Karpas-422 (cell line): ENCODE data around the gene TCP11. TPM values are rescaled to one million over a fixed set of nuclear protein-coding genes. Genes with fewer than 3 reads are reported as not detected.

Experiments used
- DNase-seq: peaks from one replicate; pipeline ENCODE4 v3.0.0-alpha.2; 2015
- H2AFZ ChIP-seq: fragments of 200-600 bp; sonication (generic); 2 replicates; pipeline ENCODE4 v1.6.1; 2014; ENCODE audit warnings: antibody characterized with exemption, low read length, mixed read lengths
- H3K27ac ChIP-seq: fragments of 200-600 bp; sonication (generic); 2 replicates; pipeline ENCODE4 v1.5.1; 2014; ENCODE audit warnings: mild to moderate bottlenecking, low read length, moderate library complexity
- H3K27me3 ChIP-seq: fragments of 200-600 bp; sonication (generic); 2 replicates; pipeline ENCODE4 v1.6.1; 2014; ENCODE audit warnings: low read length, mixed read lengths
- H3K36me3 ChIP-seq: fragments of 200-600 bp; sonication (generic); 2 replicates; pipeline ENCODE4 v1.6.1; 2014; ENCODE audit warnings: low read length, mixed read lengths; ENCODE audit not compliant: insufficient read depth
- H3K4me1 ChIP-seq: fragments of 200-600 bp; sonication (generic); 2 replicates; pipeline ENCODE4 v1.6.1; 2014; ENCODE audit warnings: mild to moderate bottlenecking, low read length, mixed read lengths
- H3K4me2 ChIP-seq: fragments of 200-600 bp; sonication (generic); 2 replicates; pipeline ENCODE4 v1.6.1; 2014; ENCODE audit warnings: low read length, low read depth, mild to moderate bottlenecking; ENCODE audit not compliant: poor library complexity, severe bottlenecking
- H3K4me3 ChIP-seq: fragments of 200-600 bp; sonication (generic); 2 replicates; pipeline ENCODE4 v1.5.1; 2014; ENCODE audit warnings: mild to moderate bottlenecking, antibody characterized with exemption, low read length, mixed read lengths
- H3K79me2 ChIP-seq: fragments of 200-600 bp; sonication (generic); 2 replicates; pipeline ENCODE4 v1.6.1; 2014; ENCODE audit warnings: mild to moderate bottlenecking, low read length, mixed read lengths
- H3K9ac ChIP-seq: fragments of 200-600 bp; sonication (generic); 2 replicates; pipeline ENCODE4 v1.6.0; 2014; ENCODE audit warnings: low read length
- H3K9me2 ChIP-seq: fragments of 200-600 bp; sonication (generic), shearing (Covaris generic); replicated peaks from 2 replicates; pipeline ENCODE4 v1.6.0; 2014; ENCODE audit warnings: mild to moderate bottlenecking, low read length, moderate library complexity; ENCODE audit not compliant: insufficient read depth
- H3K9me3 ChIP-seq: fragments of 300-700, 200-600 bp; sonication (generic); 2 replicates; pipeline ENCODE4 v1.6.1; 2014; ENCODE audit warnings: low read length, mixed read lengths
- H4K20me1 ChIP-seq: fragments of 200-600 bp; sonication (generic); 2 replicates; pipeline ENCODE4 v1.6.1; 2014; ENCODE audit warnings: mild to moderate bottlenecking, antibody characterized with exemption, low read length, low read depth; ENCODE audit not compliant: insufficient read depth
- total RNA-seq: library from RNA; depleted of rRNA; stranded (reverse); fragments of >200 nt; shearing (Covaris generic); gene quantifications from 2 replicates; pipeline ENCODE4 v1.2.3, GENCODE V29; 2014; ENCODE audit warnings: low replicate concordance

TCP11 gene
- total RNA-seq, 1 experiment from 2014 or later, result not detected

GRCh38 chr6:35092362-35093117 is 48.6 kb downstream of the TCP11 start:
- Histone ChIP-seq H3K4me1 (no peaks in the 10 kb centered on the region), H3K27ac (no peak overlapping the region), H2AFZ (no peak overlapping the region), H3K36me3 (no peaks in the 10 kb centered on the region), H3K9ac (no peak overlapping the region), H3K4me2 (no peak overlapping the region), H4K20me1 (no peaks in the 10 kb centered on the region), H3K4me3 (no peak overlapping the region), H3K79me2 (no peaks in the 10 kb centered on the region), H3K27me3 (no peaks in the 10 kb centered on the region), H3K9me2 (no peaks in the 10 kb centered on the region), H3K9me3 (no peaks in the 10 kb centered on the region)
- no peak for DNase-seq

GRCh38 chr6:35091346-35092083 is 49.6 kb downstream of the TCP11 start:
- no peak overlapping the region for H3K27ac ChIP-seq
- no peaks in the 10 kb centered on the region for H3K79me2 ChIP-seq
- H3K9me2 ChIP-seq, result no peaks in the 10 kb centered on the region
- DNase-seq, result no peak
- H4K20me1 ChIP-seq, result no peaks in the 10 kb centered on the region
- no peaks in the 10 kb centered on the region for H3K36me3 ChIP-seq
- H3K9me3 ChIP-seq, result no peaks in the 10 kb centered on the region
- H3K27me3 ChIP-seq, result no peaks in the 10 kb centered on the region
- no peaks in the 10 kb centered on the region for H3K4me1 ChIP-seq
- no peak overlapping the region for H3K9ac ChIP-seq
- no peak overlapping the region for H3K4me3 ChIP-seq
- no peak overlapping the region for H3K4me2 ChIP-seq
- H2AFZ ChIP-seq, result no peak overlapping the region

GRCh38 chr6:35090734-35091133 is 50.4 kb downstream of the TCP11 start:
- no peak for DNase-seq
- Histone ChIP-seq H3K27ac (no peak overlapping the region), H3K4me2 (no peak overlapping the region), H3K4me1 (no peaks in the 10 kb centered on the region), H3K9ac (no peak overlapping the region), H3K4me3 (no peak overlapping the region), H3K27me3 (no peaks in the 10 kb centered on the region), H3K79me2 (no peaks in the 10 kb centered on the region), H3K9me3 (no peaks in the 10 kb centered on the region), H4K20me1 (no peaks in the 10 kb centered on the region), H2AFZ (no peak overlapping the region), H3K36me3 (no peaks in the 10 kb centered on the region), H3K9me2 (no peaks in the 10 kb centered on the region)

GRCh38 chr6:35089935-35090505 is 51.1 kb downstream of the TCP11 start:
- no peaks in the 10 kb centered on the region for H3K79me2 ChIP-seq
- no peak overlapping the region for H2AFZ ChIP-seq
- H3K9ac ChIP-seq, result no peak overlapping the region
- no peak overlapping the region for H3K4me2 ChIP-seq
- H3K9me3 ChIP-seq, result no peaks in the 10 kb centered on the region
- H3K27me3 ChIP-seq, result no peaks in the 10 kb centered on the region
- H3K4me1 ChIP-seq, result no peaks in the 10 kb centered on the region
- H3K36me3 ChIP-seq, result no peaks in the 10 kb centered on the region
- H3K27ac ChIP-seq, result no peak overlapping the region
- no peak for DNase-seq
- H3K9me2 ChIP-seq, result no peaks in the 10 kb centered on the region
- no peaks in the 10 kb centered on the region for H4K20me1 ChIP-seq
- H3K4me3 ChIP-seq, result no peak overlapping the region

GRCh38 chr6:35089216-35089934 is 51.8 kb downstream of the TCP11 start:
- Histone ChIP-seq H4K20me1 (no peaks in the 10 kb centered on the region), H3K4me1 (no peaks in the 10 kb centered on the region), H2AFZ (no peak overlapping the region), H3K9me3 (no peaks in the 10 kb centered on the region), H3K9ac (no peak overlapping the region), H3K79me2 (no peaks in the 10 kb centered on the region), H3K36me3 (no peaks in the 10 kb centered on the region), H3K9me2 (no peaks in the 10 kb centered on the region), H3K4me2 (no peak overlapping the region), H3K27me3 (no peaks in the 10 kb centered on the region), H3K4me3 (no peak overlapping the region), H3K27ac (no peak overlapping the region)
- DNase-seq, result no peak

- H2AFZ ChIP-seq, result no peak overlapping the region
- no peaks in the 10 kb centered on the region for H3K9me2 ChIP-seq
- H3K36me3 ChIP-seq, result no peaks in the 10 kb centered on the region
- H3K4me2 ChIP-seq, result no peak overlapping the region
- H3K9me3 ChIP-seq, result no peaks in the 10 kb centered on the region
- no peak for DNase-seq
- no peaks in the 10 kb centered on the region for H3K79me2 ChIP-seq
- no peak overlapping the region for H3K9ac ChIP-seq
- no peak overlapping the region for H3K27ac ChIP-seq
- no peaks in the 10 kb centered on the region for H3K27me3 ChIP-seq
- no peaks in the 10 kb centered on the region for H3K4me1 ChIP-seq
- no peak overlapping the region for H3K4me3 ChIP-seq
- H4K20me1 ChIP-seq, result no peaks in the 10 kb centered on the region
These were observed 52.6 kb downstream of the TCP11 start for GRCh38 chr6:35088281-35089215.

- Histone ChIP-seq H2AFZ (no peak overlapping the region), H3K79me2 (no peaks in the 10 kb centered on the region), H3K27me3 (no peaks in the 10 kb centered on the region), H3K36me3 (no peaks in the 10 kb centered on the region), H3K4me1 (no peaks in the 10 kb centered on the region), H3K9me3 (no peaks in the 10 kb centered on the region), H3K4me3 (no peak overlapping the region), H3K9ac (no peak overlapping the region), H3K27ac (no peak overlapping the region), H3K9me2 (no peaks in the 10 kb centered on the region), H4K20me1 (no peaks in the 10 kb centered on the region), H3K4me2 (no peak overlapping the region)
- DNase-seq, result no peak
These were observed 53.5 kb downstream of the TCP11 start for GRCh38 chr6:35087361-35088280.
